GM19023 (cell line): ENCODE results near the gene OR6C4.
"Not testable (repeated sequence)": the region's sequence is repeated elsewhere in the genome, so short reads cannot be mapped to it uniquely, and the experiment has no call there.

ENCODE experiments used
- ATAC-seq: cut with Tn5 transposase; IDR thresholded peaks from one replicate; pipeline ENCODE4 v1.9.1; 2021; ENCODE audit warnings: mild to moderate bottlenecking, moderate library complexity; ENCODE audit not compliant: unreplicated experiment

The OR6C4 gene

GRCh38 chr12:55549302-55549701 is at the start of gene OR6C4:
Gene OR6C4, plus strand, starts transcription at chr12:55549602. Its CDS starts 1,625 bp downstream, at chr12:55551227.
- no peak for ATAC-seq

- ATAC-seq = no peak
Measured at GRCh38 chr12:55499810-55500252, 49.6 kb upstream of the OR6C4 start.

- no peak for ATAC-seq
Measured at GRCh38 chr12:55501601-55502000, 47.8 kb upstream of the OR6C4 start.

GRCh38 chr12:55515696-55516095 is 33.7 kb upstream of the OR6C4 start:
- no peak for ATAC-seq

GRCh38 chr12:55516391-55516790 is 33.0 kb upstream of the OR6C4 start:
- ATAC-seq = no peak

- not testable (repeated sequence) for ATAC-seq
Measured at GRCh38 chr12:55548235-55548634, 1.2 kb upstream of the OR6C4 start.

GRCh38 chr12:55548756-55549155 is 646 bp upstream of the OR6C4 start:
- no peak for ATAC-seq

GRCh38 chr12:55554296-55554695 is 4.9 kb downstream of the OR6C4 start:
- no peak for ATAC-seq

- not testable (repeated sequence) for ATAC-seq
Measured at GRCh38 chr12:55570060-55570459, 20.7 kb downstream of the OR6C4 start.

- not testable (repeated sequence) for ATAC-seq
Measured at GRCh38 chr12:55570689-55571088, 21.3 kb downstream of the OR6C4 start.

- no peak for ATAC-seq
Measured at GRCh38 chr12:55572168-55572567, 22.8 kb downstream of the OR6C4 start, which contains the start of gene OR2AP1. Gene OR2AP1, plus strand, starts transcription at chr12:55572468. Its CDS starts 1,947 bp downstream, at chr12:55574415.

- no peak for ATAC-seq
Measured at GRCh38 chr12:55582066-55582465, 32.7 kb downstream of the OR6C4 start.

- ATAC-seq = no peak
Measured at GRCh38 chr12:55585817-55586216, 36.4 kb downstream of the OR6C4 start.

- ATAC-seq = not testable (repeated sequence)
Measured at GRCh38 chr12:55590152-55590551, 40.8 kb downstream of the OR6C4 start.
